Heart left ventricle (tissue), 16 donors: ENCODE measurements around the gene SPOCK2. TPM values are rescaled to one million over a fixed set of nuclear protein-coding genes. Genes with fewer than 3 reads are reported as not detected.

Experiments used
- ATAC-seq, 4 donors: fragments of 200-7000 bp; cut with Tn5 transposase; one replicate each; pipeline ENCODE4 v1.9.1; 2020 to 2022; ENCODE audit warnings: moderate library complexity in 4 of 4, mild to moderate bottlenecking in 3 of 4, moderate number of reproducible peaks in 1 of 4
- DNase-seq, 5 donors: peaks; one replicate each; pipeline ENCODE4 v3.0.0-alpha.2; 2020
- H3K27ac ChIP-seq, 12 donors: fragments of 200-600 bp; sonication (generic) in 4 of 12; one replicate each; pipeline versions ENCODE4 v1.5.0 to v1.8.0; 2016 to 2022; ENCODE audit warnings: mild to moderate bottlenecking in 2 of 12
- H3K27me3 ChIP-seq, 9 donors: fragments of 200-600 bp; sonication (generic) in 2 of 9; one replicate each; pipeline versions ENCODE4 v1.5.1 to v1.8.0; 2016 to 2022; ENCODE audit warnings: mild to moderate bottlenecking in 3 of 9
- H3K36me3 ChIP-seq, 9 donors: fragments of 200-600 bp; sonication (generic) in 2 of 9; one replicate each; pipeline versions ENCODE4 v1.5.0 to v1.8.0; 2018 to 2022; ENCODE audit warnings: mild to moderate bottlenecking in 2 of 9
- H3K4me1 ChIP-seq, 12 donors: fragments of 200-600 bp; sonication (generic) in 4 of 12; one replicate each; pipeline versions ENCODE4 v1.5.0 to v1.8.0; 2016 to 2022; ENCODE audit warnings: mild to moderate bottlenecking in 3 of 12
- H3K4me3 ChIP-seq, 12 donors: fragments of 200-600 bp; sonication (generic) in 4 of 12; one replicate each; pipeline versions ENCODE4 v1.5.0 to v1.8.0; 2017 to 2022; ENCODE audit warnings: mild to moderate bottlenecking in 9 of 12, moderate library complexity in 4 of 12
- H3K9me3 ChIP-seq, 12 donors: fragments of 200-600 bp; sonication (generic) in 4 of 12; one replicate each; pipeline versions ENCODE4 v1.5.0 to v1.8.0; 2016 to 2022; ENCODE audit warnings: mild to moderate bottlenecking in 1 of 12
- CTCF ChIP-seq, 12 donors: fragments of 200-600 bp; sonication (generic) in 4 of 12; IDR thresholded peaks; one replicate each; pipeline versions ENCODE4 v1.5.0 to v1.8.0; 2018 to 2022; ENCODE audit warnings: antibody characterized with exemption in 12 of 12, mild to moderate bottlenecking in 5 of 12
- POLR2A ChIP-seq, 2 donors: fragments of 450-650 bp; IDR thresholded peaks; one replicate each; pipeline ENCODE4 v1.6.1; 2017; ENCODE audit warnings: antibody characterized with exemption in 2 of 2, mild to moderate bottlenecking in 2 of 2, moderate library complexity in 2 of 2
- WGBS, 4 donors: extraction: QIAGEN DNeasy Blood & Tissue Kit in 2 of 4; methylation state at CpG; one replicate each; pipeline versions ENCODE4 v1.1.5 to v1.1.7; 2013 to 2018; 5-methylcytosine and 5-hydroxymethylcytosine counted together
- intact Hi-C, 10 donors: fragments of 100-400 bp; cut with DNase I; formaldehyde crosslinking; loops; one replicate each; pipeline versions ENCODE4 v1.11.1 to v1.14.2; 2022
- polyA plus RNA-seq, 2 donors: library from polyadenylated mRNA; stranded (reverse); fragments of 200-250 nt; gene quantifications; one replicate each; pipeline ENCODE4 v1.2.3, GENCODE V29; 2013
- total RNA-seq, 9 donors: library from RNA; depleted of rRNA in 2 of 9; stranded (reverse); fragments of >200 nt in 2 of 9; fragmentation: NEBNext Ultra II Directional in 3 of 9; extraction: Animal tissue kit (Norgen Biotek cat#: 25700) in 3 of 9; gene quantifications; one replicate each; pipeline versions ENCODE4 v1.1.0 to v1.2.4, GENCODE V29; 2016 to 2023
- donor health status: ischemic (EF 13 %, LVEDD 7.1; RV severe dilation, severe dysfunction).
- donor health status: healthy with polysubstance abuse.
- donor health status: DM: no; HTN: yes; CAD: no.
- donor health status: DM: no; HTN: no; CAD: no.
- donor health status: ischemic (EF 25% LVEDD 6.9; RV normal size, moderate dysfunction).
- donor health status: ischemic (EF 25% LVEDD 5.7; RV mildly dilated, moderate dysfunction).
- donor health status: healthy.
- donor health status: DM: yes; HTN: yes; CAD: no.
- donor health status: ischemic (EF 35%, LVEDD 5.7; RV mildly dilated, moderate dysfunction).
- donor health status: nonischemic (EF 11% LVEDD 7.7; RV severe dilation, severe dysfunction).
- donor health status: DM: yes; HTN: yes; CAD: no.
- donor health status: PGD.
- donor health status: ischemic (EF 29% LVEDD 5.4; RV normal size, mild dysfunction).
- donor health status: nonischemic (EF 23%, LVEDD 6.1; RV moderate dilation, normal function).

Gene SPOCK2
- total and polyA plus RNA-seq, 11 donors = 4.4 to 16.6 (median 8.0) TPM

- 80 to 88% (median 83%) methylated on average over 18 to 19 of the region's 19 CpGs for WGBS, 4 donors
- intact Hi-C loops = loop anchor here in 5 of 10 donors (5.0 to 10.0 kb wide), 4 partner anchors 47 to 267 kb away; partner anchors contain the start of genes ANAPC16 (in 3 of the 5) and ASCC1 (in 3 of the 5)
- H3K4me1 ChIP-seq = peaks cover 0 to 22% (median 7%) of the 10 kb centered on the region in 12 donors
- no peaks in the 10 kb centered on the region for H3K9me3 ChIP-seq
- H3K27me3 ChIP-seq = no peaks in the 10 kb centered on the region
- TF ChIP-seq POLR2A (IDR thresholded peaks at IDR 0.05) (no peak), CTCF (IDR thresholded peaks at IDR 0.05) (no peak)
- DNase-seq (no peak), ATAC-seq (no peak)
- peaks cover 0 to 4% (median 0%) of the 10 kb centered on the region in 9 donors for H3K36me3 ChIP-seq
- no peak overlapping the region for H3K4me3 ChIP-seq
- no peak overlapping the region for H3K27ac ChIP-seq
These were observed 28.2 kb downstream of the SPOCK2 start for GRCh38 chr10:72059843-72060822.

- ATAC-seq (no peak), DNase-seq (no peak)
- 56 to 65% (median 58%) methylated on average over 21 of the region's 21 CpGs for WGBS, 4 donors
- peaks cover 0 to 4% (median 0%) of the 10 kb centered on the region in 9 donors for H3K36me3 ChIP-seq
- H3K9me3 ChIP-seq = no peaks in the 10 kb centered on the region
- no peaks in the 10 kb centered on the region for H3K27me3 ChIP-seq
- H3K27ac ChIP-seq = peak overlapping the region in 2 of 12 donors; percentile 20 to 57
- TF ChIP-seq CTCF (IDR thresholded peaks at IDR 0.05) (no peak), POLR2A (IDR thresholded peaks at IDR 0.05) (no peak)
- intact Hi-C loops = loop anchor here in 5 of 10 donors (5.0 to 10.0 kb wide), 4 partner anchors 48 to 268 kb away; partner anchors contain the start of genes ANAPC16 (in 3 of the 5) and ASCC1 (in 3 of the 5)
- no peak overlapping the region for H3K4me3 ChIP-seq
- H3K4me1 ChIP-seq = peaks cover 0 to 19% (median 7%) of the 10 kb centered on the region in 12 donors
These were observed 29.1 kb downstream of the SPOCK2 start for GRCh38 chr10:72058989-72059842.

- Histone ChIP-seq H3K9me3 (no peaks in the 10 kb centered on the region), H3K27me3 (no peaks in the 10 kb centered on the region), H3K4me1 (peaks cover 0 to 19% (median 7%) of the 10 kb centered on the region in 12 donors), H3K36me3 (no peaks in the 10 kb centered on the region), H3K4me3 (no peak overlapping the region), H3K27ac (peak overlapping the region in 3 of 12 donors; percentile 18 to 57 (median 20))
- TF ChIP-seq POLR2A (IDR thresholded peaks at IDR 0.05) (no peak), CTCF (IDR thresholded peaks at IDR 0.05) (no peak)
- DNase-seq (no peak), ATAC-seq (peak; percentile 56 to 68 (median 62))
- 67 to 77% (median 76%) methylated on average over 12 of the region's 12 CpGs for WGBS, 4 donors
- intact Hi-C loops = loop anchor here in 5 of 10 donors (5.0 to 10.0 kb wide), 4 partner anchors 49 to 269 kb away; partner anchors contain the start of genes ANAPC16 (in 3 of the 5) and ASCC1 (in 3 of the 5)
These were observed 29.9 kb downstream of the SPOCK2 start for GRCh38 chr10:72058347-72058898.
